ENCODE measurements around the gene NAV2.
"Not testable (repeated sequence)": the region's sequence is repeated elsewhere in the genome, so short reads cannot be mapped to it uniquely, and the experiment has no call there.

NAV2 gene

GRCh38 chr11:19923626-19924025 lies 211.0 kb downstream of the NAV2 start:
- DNase-seq (ENCODE audit: low read depth): no peak
- TF ChIP-seq CTCF (conservative IDR thresholded peaks at IDR 0.05; ENCODE audit: low read depth, low read length): no peak
- no peak overlapping the region for H3K4me3 ChIP-seq (ENCODE audit: low read length)

- no peak for DNase-seq (ENCODE audit: low read depth)
- TF ChIP-seq CTCF (conservative IDR thresholded peaks at IDR 0.05; ENCODE audit: low read depth, low read length): no peak
- no peak overlapping the region for H3K4me3 ChIP-seq (ENCODE audit: low read length)
These were observed 211.7 kb downstream of the NAV2 start for GRCh38 chr11:19924311-19924710.

- DNase-seq (ENCODE audit: low read depth): no peak
- H3K4me3 ChIP-seq (ENCODE audit: low read length): no peak overlapping the region
- TF ChIP-seq CTCF (conservative IDR thresholded peaks at IDR 0.05; ENCODE audit: low read depth, low read length): no peak
These were observed 212.1 kb downstream of the NAV2 start for GRCh38 chr11:19924716-19925115.

- not testable (repeated sequence) for DNase-seq (ENCODE audit: low read depth); H3K4me3 ChIP-seq (ENCODE audit: low read length)
These were observed 214.8 kb downstream of the NAV2 start for GRCh38 chr11:19927403-19927802.

- no peak for DNase-seq (ENCODE audit: low read depth)
- no peak for TF ChIP-seq CTCF (conservative IDR thresholded peaks at IDR 0.05; ENCODE audit: low read depth, low read length)
- no peak overlapping the region for H3K4me3 ChIP-seq (ENCODE audit: low read length)
These were observed 216.5 kb downstream of the NAV2 start for GRCh38 chr11:19929147-19929546.

- no peak overlapping the region for H3K4me3 ChIP-seq (ENCODE audit: low read length)
- no peak for TF ChIP-seq CTCF (conservative IDR thresholded peaks at IDR 0.05; ENCODE audit: low read depth, low read length)
- no peak for DNase-seq (ENCODE audit: low read depth)
These were observed 217.0 kb downstream of the NAV2 start for GRCh38 chr11:19929655-19930054.

GRCh38 chr11:19931141-19931770 lies 218.6 kb downstream of the NAV2 start:
- no peak for DNase-seq (ENCODE audit: low read depth)
- no peak overlapping the region for H3K4me3 ChIP-seq (ENCODE audit: low read length)
- no peak for TF ChIP-seq CTCF (conservative IDR thresholded peaks at IDR 0.05; ENCODE audit: low read depth, low read length)
